ENCODE results near the gene STAG1.

DNA sequence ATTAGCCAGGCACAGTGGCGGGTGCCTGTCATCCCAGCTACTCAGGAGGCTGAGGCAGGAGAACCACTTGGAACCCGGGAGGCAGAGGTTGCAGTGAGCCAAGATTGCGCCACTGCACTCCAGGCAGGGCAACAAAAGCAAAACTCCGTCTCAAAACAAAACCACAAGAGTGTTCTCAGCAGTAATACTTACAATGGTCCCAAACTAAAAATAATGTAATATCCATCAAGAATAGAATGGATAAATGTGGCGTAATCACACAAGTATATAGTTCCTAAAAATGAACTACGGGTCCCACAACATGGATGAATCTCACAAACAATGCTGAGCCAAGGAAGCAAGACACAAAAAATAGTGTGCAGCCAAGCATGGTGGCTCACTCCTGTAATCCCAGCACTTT, 39.2 kb downstream of the STAG1 start:
- TF ChIP-seq, protein P1, sequence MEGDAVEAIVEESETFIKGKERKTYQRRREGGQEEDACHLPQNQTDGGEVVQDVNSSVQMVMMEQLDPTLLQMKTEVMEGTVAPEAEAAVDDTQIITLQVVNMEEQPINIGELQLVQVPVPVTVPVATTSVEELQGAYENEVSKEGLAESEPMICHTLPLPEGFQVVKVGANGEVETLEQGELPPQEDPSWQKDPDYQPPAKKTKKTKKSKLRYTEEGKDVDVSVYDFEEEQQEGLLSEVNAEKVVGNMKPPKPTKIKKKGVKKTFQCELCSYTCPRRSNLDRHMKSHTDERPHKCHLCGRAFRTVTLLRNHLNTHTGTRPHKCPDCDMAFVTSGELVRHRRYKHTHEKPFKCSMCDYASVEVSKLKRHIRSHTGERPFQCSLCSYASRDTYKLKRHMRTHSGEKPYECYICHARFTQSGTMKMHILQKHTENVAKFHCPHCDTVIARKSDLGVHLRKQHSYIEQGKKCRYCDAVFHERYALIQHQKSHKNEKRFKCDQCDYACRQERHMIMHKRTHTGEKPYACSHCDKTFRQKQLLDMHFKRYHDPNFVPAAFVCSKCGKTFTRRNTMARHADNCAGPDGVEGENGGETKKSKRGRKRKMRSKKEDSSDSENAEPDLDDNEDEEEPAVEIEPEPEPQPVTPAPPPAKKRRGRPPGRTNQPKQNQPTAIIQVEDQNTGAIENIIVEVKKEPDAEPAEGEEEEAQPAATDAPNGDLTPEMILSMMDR (IDR thresholded peaks at IDR 0.05) = no peak
- no peak for TF ChIP-seq POLR2AphosphoS5 (IDR thresholded peaks at IDR 0.05; ENCODE audit: low read depth, low read length)
- TF ChIP-seq TCF7L2 (IDR thresholded peaks at IDR 0.05; ENCODE audit: low read depth, low read length) = no peak
- TF ChIP-seq, protein P2, sequence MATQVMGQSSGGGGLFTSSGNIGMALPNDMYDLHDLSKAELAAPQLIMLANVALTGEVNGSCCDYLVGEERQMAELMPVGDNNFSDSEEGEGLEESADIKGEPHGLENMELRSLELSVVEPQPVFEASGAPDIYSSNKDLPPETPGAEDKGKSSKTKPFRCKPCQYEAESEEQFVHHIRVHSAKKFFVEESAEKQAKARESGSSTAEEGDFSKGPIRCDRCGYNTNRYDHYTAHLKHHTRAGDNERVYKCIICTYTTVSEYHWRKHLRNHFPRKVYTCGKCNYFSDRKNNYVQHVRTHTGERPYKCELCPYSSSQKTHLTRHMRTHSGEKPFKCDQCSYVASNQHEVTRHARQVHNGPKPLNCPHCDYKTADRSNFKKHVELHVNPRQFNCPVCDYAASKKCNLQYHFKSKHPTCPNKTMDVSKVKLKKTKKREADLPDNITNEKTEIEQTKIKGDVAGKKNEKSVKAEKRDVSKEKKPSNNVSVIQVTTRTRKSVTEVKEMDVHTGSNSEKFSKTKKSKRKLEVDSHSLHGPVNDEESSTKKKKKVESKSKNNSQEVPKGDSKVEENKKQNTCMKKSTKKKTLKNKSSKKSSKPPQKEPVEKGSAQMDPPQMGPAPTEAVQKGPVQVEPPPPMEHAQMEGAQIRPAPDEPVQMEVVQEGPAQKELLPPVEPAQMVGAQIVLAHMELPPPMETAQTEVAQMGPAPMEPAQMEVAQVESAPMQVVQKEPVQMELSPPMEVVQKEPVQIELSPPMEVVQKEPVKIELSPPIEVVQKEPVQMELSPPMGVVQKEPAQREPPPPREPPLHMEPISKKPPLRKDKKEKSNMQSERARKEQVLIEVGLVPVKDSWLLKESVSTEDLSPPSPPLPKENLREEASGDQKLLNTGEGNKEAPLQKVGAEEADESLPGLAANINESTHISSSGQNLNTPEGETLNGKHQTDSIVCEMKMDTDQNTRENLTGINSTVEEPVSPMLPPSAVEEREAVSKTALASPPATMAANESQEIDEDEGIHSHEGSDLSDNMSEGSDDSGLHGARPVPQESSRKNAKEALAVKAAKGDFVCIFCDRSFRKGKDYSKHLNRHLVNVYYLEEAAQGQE (IDR thresholded peaks at IDR 0.05; ENCODE audit: insufficient read depth in 1 of 2, low read depth in 2 of 2, low read length in 1 of 2) = no peak

All from Panc1 (cell line).